HG02870 (cell line): ENCODE measurements around the gene PLPP3.

Experiments
- ATAC-seq: cut with Tn5 transposase; IDR thresholded peaks from one replicate; pipeline ENCODE4 v1.9.1; 2021; ENCODE audit warnings: mild to moderate bottlenecking, moderate library complexity; ENCODE audit not compliant: unreplicated experiment

PLPP3 gene

DNA sequence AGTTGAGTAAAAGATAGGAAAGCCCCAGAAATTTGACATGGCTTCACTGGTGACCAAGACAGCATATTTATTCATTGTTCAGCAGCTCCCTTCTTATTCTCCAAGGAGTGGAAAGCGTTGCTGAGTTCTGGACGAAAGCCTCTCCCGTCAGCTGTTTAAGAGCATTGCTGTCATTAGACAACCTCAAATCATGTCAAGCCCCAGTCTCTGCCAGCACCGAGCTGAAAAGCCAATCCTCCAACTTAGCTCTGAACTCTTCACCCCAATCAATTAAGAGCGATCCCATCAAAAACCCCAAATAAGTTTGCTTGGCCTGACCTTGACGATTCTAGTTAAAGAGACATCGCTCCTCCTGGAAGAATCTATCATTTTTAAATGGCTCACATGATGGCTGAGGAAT, 110.8 kb downstream of the PLPP3 start:
- no peak for ATAC-seq

- ATAC-seq = no peak
Measured at GRCh38 chr1:56466538-56466937, 112.8 kb downstream of the PLPP3 start.

- no peak for ATAC-seq
Measured at GRCh38 chr1:56464294-56464693, 115.1 kb downstream of the PLPP3 start.

DNA sequence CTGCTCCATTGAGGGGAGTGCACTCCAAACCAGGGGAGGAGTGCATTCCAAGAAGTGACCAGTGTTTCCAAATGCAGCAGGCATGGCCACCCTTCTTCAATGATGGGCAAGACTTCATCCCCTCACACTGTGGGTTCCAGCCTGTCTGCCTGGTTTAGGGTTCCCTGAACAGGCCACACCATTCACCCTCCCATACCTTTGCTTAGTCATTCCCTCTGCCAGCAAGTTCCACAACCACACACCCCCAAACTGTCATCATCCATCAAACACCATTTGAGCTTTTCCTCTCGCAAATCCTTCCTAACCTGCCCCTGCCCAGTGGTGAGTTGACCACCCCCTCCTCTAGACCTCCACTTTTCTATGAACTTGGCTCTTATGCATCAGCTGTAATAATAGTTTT, 116.0 kb downstream of the PLPP3 start:
- no peak for ATAC-seq

GRCh38 chr1:56462209-56462608, 117.2 kb downstream of the PLPP3 start:
- no peak for ATAC-seq

- no peak for ATAC-seq
Measured at GRCh38 chr1:56461158-56462127, 117.9 kb downstream of the PLPP3 start.

DNA sequence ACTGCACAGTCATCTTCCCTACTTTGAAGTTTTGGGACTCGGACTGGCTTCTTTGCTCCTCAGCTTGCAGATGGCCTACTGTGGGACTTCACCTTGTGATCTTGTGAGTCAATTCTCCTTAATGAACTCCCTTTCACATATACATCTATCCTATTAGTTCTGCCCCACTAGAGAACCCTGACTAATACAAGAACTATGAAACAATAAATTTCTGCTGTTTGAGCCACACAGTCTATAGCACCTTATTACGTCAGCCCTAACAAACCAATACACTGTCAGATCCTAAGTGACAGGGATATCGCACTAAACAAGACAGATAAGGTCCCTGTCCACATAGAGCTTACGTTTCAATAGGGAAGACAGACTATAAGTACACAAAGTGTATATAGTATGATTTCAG, 120.1 kb downstream of the PLPP3 start:
- no peak for ATAC-seq

GRCh38 chr1:56457756-56458375, 121.5 kb downstream of the PLPP3 start:
- no peak for ATAC-seq

DNA sequence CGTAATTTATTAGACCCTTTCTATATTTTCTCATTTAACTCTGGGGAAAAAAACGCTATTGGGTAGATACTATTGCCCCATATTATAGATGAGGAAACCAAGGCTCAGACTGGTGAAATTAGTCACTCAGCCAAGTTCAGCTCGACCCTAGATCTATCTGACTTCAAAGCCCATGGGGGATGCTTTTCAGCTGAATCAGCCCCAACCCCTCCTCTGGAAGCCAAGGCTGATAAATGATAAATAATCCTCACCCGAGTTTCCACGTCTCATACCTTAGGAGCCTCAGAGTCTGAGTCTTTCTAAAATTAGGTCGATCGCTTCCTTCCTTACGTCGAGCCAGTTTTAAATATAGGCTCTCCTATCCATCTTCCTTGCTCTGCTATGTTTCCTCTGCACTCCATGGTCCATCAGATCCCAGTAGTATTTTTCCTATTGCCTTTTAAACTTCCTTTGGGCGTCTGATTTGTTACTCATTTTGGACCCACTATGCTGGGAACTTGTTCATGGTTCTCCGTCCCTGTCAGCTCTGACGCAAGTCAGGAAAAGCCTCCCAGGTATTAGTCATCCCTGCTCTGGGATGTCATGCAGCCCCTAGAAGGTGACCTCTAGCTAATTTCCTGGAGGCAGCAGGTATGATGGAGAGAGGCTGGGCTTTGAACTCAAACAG, 122.8 kb downstream of the PLPP3 start:
- ATAC-seq = no peak

GRCh38 chr1:56453417-56454078, 125.8 kb downstream of the PLPP3 start:
- ATAC-seq = no peak

DNA sequence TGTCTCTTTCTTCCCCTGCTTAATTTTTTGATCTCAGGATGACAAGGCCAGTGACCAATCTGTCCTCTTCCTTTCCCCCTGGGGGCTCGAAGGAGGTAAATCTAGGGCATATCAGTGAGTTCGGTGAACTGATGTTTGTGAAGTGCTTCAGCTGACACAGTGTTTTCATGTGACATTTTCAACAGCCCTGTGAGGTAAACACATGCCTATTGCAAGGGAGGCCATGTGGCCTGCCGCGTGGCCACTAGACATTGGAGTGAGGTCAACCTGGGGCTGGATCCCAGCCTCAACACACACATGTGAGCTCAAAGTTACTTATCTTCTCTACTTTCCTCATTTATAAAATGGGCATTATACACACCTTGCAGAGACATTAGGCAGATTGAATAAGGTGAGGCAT, 126.3 kb downstream of the PLPP3 start:
- no peak for ATAC-seq

DNA sequence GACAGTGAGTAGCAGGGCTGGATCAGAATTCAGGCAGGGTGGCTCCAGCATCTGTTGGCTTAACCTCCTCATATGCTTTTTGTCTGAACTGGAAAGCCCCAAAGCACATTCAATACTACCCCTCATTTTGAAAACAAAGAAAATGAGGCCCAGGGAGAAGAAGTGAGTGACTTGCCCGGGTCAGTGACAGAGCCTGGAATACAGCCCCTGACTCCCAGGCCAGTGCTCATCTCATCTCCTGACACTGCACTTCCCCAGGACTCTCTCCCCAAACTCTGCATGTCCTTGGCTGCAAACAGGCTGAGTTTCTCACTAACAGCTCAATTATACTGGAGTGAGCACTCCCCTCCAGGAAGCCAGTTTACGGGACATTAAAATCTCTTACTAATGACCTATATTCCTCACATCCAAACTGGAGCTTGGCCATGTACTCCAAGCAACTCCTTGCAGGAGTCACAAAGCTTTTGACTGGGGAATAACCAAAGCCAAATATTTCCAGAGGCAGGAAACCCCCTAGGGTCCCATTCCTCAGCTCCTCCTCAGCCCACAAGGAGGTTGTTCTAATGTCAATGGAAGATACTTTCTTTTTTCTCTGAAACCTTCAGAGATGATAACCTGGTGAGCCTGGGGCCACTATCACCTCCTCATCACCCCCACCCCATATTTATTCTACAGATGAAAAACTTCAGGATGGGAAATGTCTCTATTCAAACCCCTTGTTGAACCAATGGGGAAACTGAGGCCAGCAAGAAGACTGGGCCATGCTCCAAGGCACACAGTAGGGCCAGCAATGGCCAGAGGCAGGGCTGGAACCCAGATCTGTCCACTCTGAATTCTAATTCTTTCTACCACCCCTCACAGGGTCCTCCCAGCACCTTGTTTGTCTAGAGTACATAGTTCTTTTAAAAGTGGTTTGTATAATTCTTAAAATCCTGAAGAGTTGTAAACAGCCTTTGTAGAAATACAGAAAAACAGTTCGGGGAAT, 127.0 kb downstream of the PLPP3 start:
- ATAC-seq = no peak

GRCh38 chr1:56451491-56451890, 127.9 kb downstream of the PLPP3 start:
- ATAC-seq = no peak

DNA sequence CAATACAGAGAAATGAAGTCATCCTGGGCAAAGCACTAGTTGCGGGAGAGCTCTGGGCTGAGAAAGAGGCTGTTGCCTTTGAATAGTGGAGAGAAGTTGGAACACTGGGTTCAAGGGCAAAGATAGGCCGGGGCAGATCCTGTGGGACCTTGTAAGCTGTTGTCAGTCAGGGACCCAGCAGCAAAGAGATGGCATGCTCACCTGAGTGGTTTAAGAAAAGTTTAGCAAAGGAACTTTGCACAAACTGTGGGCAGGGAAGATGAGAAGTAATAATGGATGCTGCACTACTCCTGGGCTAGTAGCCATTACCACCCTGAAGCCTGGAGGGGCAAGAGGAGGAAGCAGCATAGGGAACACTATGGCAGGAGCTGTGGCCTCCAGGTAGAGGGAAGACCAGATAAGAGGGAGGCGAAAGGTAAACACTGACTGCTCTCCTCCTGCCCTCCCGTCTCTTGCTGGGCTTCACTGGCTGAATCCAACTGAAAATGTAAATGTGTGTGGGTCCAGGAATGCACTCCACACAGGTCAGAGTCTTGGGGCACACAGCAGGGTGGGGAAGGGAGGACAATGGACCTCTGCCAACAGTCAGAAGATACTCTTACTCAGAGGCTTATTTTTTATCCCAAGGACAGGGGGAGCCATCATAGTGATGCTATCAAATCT, 129.2 kb downstream of the PLPP3 start:
- no peak for ATAC-seq

DNA sequence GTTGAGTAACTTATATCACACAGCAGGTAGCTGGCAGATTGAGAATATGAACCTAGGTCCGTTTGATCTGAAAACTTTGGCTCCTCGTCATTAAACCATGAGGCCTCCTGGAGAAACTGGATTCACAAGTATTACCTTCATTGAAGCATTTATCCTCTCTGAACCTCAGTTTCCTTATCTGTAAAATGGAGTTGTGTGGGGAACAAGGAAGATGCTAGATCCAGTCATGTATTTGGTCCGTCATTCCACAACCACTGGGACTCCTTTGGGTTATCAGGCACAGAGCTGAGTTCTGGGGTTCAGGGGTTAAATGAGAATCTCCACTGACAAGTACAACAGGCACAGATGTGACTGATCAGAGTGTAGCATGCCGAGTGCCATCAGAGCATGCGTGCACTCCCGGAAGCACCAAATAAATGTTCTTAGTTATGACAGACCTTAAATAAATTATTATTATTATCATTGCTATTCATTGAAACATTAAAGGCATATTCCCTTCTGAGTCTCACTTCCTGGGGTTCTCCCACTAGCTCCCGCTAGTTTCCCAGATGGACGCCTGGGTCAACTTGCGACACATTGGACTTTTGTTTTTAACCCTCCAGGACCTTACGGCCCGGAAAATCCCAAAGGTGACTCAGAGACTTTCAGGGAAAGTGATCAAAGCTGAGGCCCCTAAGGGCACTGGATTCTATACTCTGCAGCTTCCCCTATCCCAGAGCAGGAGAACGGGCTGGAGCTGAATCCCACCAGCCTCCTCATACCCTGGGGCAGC, 130.6 kb downstream of the PLPP3 start:
- ATAC-seq = no peak

GRCh38 chr1:56447823-56448222, 131.5 kb downstream of the PLPP3 start:
- no peak for ATAC-seq

GRCh38 chr1:56446531-56447098, 132.7 kb downstream of the PLPP3 start:
- no peak for ATAC-seq

GRCh38 chr1:56444960-56445646, 134.3 kb downstream of the PLPP3 start:
- ATAC-seq = no peak
